Osteocyte (in vitro differentiated cells): ENCODE data around the gene EFCAB6. TPM values are rescaled to one million over a fixed set of nuclear protein-coding genes. Genes with fewer than 3 reads are reported as not detected.

ENCODE experiments used
- DNase-seq: peaks from one replicate; pipeline ENCODE4 v3.0.0; 2021; ENCODE audit warnings: mixed read lengths; ENCODE audit not compliant: unreplicated experiment; ENCODE audit errors: extremely low spot score
- H3K27ac Mint-ChIP-seq: one replicate; pipeline ENCODE4 v1.8.0; 2021; ENCODE audit warnings: mild to moderate bottlenecking, mixed read lengths; ENCODE audit not compliant: unreplicated experiment
- H3K27me3 Mint-ChIP-seq: one replicate; pipeline ENCODE4 v1.8.0; 2021; ENCODE audit warnings: mixed read lengths; ENCODE audit not compliant: unreplicated experiment
- H3K36me3 Mint-ChIP-seq: one replicate; pipeline ENCODE4 v1.8.0; 2021; ENCODE audit warnings: mixed read lengths; ENCODE audit not compliant: unreplicated experiment
- H3K4me1 Mint-ChIP-seq: one replicate; pipeline ENCODE4 v1.8.0; 2021; ENCODE audit warnings: mixed read lengths; ENCODE audit not compliant: unreplicated experiment
- H3K4me3 Mint-ChIP-seq: one replicate; pipeline ENCODE4 v1.8.0; 2021; ENCODE audit warnings: mild to moderate bottlenecking, moderate library complexity, mixed read lengths; ENCODE audit not compliant: unreplicated experiment
- H3K9me3 Mint-ChIP-seq: one replicate; pipeline ENCODE4 v1.8.0; 2021; ENCODE audit warnings: mixed read lengths; ENCODE audit not compliant: unreplicated experiment
- CTCF ChIP-seq: fragments of 200-600 bp; sonication (generic); IDR thresholded peaks from 2 replicates; pipeline ENCODE4 v1.5.0; 2021; ENCODE audit warnings: antibody characterized with exemption, mild to moderate bottlenecking, moderate library complexity
- total RNA-seq: library from RNA; stranded (reverse); gene quantifications from 2 replicates; pipeline ENCODE4 v1.2.1, GENCODE V29; 2021

EFCAB6 gene
- total RNA-seq, 1 donor from 2014 or later = 1.4 TPM

- Mint-ChIP-seq H3K27me3 (peaks cover 21% of the 10 kb centered on the region), H3K36me3 (peaks cover 4% of the 10 kb centered on the region), H3K4me1 (no peaks in the 10 kb centered on the region), H3K4me3 (no peak overlapping the region), H3K9me3 (no peaks in the 10 kb centered on the region), H3K27ac (no peak overlapping the region)
- no peak for TF ChIP-seq CTCF
- DNase-seq = no peak
Observed at GRCh38 chr22:43782448-43782847, 29.7 kb downstream of the EFCAB6 start.

- Mint-ChIP-seq H3K4me1 (peaks cover 4% of the 10 kb centered on the region), H3K27ac (no peak overlapping the region), H3K36me3 (peaks cover 4% of the 10 kb centered on the region), H3K9me3 (no peaks in the 10 kb centered on the region), H3K4me3 (no peak overlapping the region), H3K27me3 (peaks cover 2% of the 10 kb centered on the region)
- TF ChIP-seq CTCF = no peak
- no peak for DNase-seq
Observed at GRCh38 chr22:43777286-43777685, 34.8 kb downstream of the EFCAB6 start.

GRCh38 chr22:43776081-43776670 is 35.9 kb downstream of the EFCAB6 start:
- Mint-ChIP-seq H3K27ac (no peak overlapping the region), H3K27me3 (peaks cover 2% of the 10 kb centered on the region), H3K4me1 (peaks cover 4% of the 10 kb centered on the region), H3K9me3 (no peaks in the 10 kb centered on the region), H3K4me3 (no peak overlapping the region), H3K36me3 (peaks cover 4% of the 10 kb centered on the region)
- DNase-seq = no peak
- no peak for TF ChIP-seq CTCF

- H3K27ac Mint-ChIP-seq = no peak overlapping the region
Observed at GRCh38 chr22:43774318-43774915, 37.7 kb downstream of the EFCAB6 start.

More at GRCh38 chr22:43774318-43774915, 37.7 kb downstream of the EFCAB6 start:
- no peaks in the 10 kb centered on the region for H3K9me3 Mint-ChIP-seq
- DNase-seq = no peak
- H3K27me3 Mint-ChIP-seq = peaks cover 2% of the 10 kb centered on the region
- no peak overlapping the region for H3K4me3 Mint-ChIP-seq
- H3K4me1 Mint-ChIP-seq = peaks cover 4% of the 10 kb centered on the region
- no peak for TF ChIP-seq CTCF
- no peaks in the 10 kb centered on the region for H3K36me3 Mint-ChIP-seq
